ENCODE results near the gene SLC44A5.

Gene SLC44A5

DNA sequence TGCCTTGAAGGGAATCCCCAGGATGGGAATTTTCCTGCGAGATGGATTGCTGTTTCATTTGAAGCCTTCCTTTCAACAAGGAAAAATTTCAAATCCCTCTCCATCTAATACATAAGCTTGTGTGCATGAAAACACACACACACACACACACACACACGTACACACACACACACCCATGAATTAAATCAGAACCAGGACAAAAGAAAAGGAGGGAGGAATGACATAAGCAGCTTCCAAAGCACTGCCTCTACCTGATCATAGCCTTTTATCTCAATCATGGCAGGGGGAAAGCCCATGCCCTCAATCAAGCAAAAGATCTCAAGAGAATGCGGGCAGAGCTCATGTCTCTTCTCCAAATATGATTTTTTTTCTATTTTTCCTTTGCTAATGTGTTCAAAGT, 139.7 kb downstream of the SLC44A5 start:
- Histone ChIP-seq H3K36me3 (ENCODE audit: insufficient read depth, low read length) (no peaks in the 10 kb centered on the region), H3K9ac (ENCODE audit: low read length) (no peak overlapping the region), H3K9me2 (ENCODE audit: low read depth, low read length) (no peaks in the 10 kb centered on the region), H3K27me3 (ENCODE audit: insufficient read depth, low read length) (no peaks in the 10 kb centered on the region), H3K79me2 (ENCODE audit: insufficient read depth, low read length) (no peaks in the 10 kb centered on the region), H3K4me3 (ENCODE audit: low read depth, low read length, poor library complexity, severe bottlenecking) (no peak overlapping the region), H3K4me2 (ENCODE audit: low read length) (no peak overlapping the region), H3K4me1 (ENCODE audit: insufficient read depth, low read length, severe bottlenecking) (no peaks in the 10 kb centered on the region), H4K20me1 (ENCODE audit: insufficient read depth, low read length) (no peaks in the 10 kb centered on the region), H3K27ac (ENCODE audit: low read depth, low read length, poor library complexity, severe bottlenecking) (no peak overlapping the region), H2AFZ (ENCODE audit: low read length) (no peak overlapping the region), H3K9me3 (ENCODE audit: low read length) (no peaks in the 10 kb centered on the region), H3F3A (ENCODE audit: insufficient read depth, low read length) (no peaks in the 10 kb centered on the region)
- TF ChIP-seq, protein P1, sequence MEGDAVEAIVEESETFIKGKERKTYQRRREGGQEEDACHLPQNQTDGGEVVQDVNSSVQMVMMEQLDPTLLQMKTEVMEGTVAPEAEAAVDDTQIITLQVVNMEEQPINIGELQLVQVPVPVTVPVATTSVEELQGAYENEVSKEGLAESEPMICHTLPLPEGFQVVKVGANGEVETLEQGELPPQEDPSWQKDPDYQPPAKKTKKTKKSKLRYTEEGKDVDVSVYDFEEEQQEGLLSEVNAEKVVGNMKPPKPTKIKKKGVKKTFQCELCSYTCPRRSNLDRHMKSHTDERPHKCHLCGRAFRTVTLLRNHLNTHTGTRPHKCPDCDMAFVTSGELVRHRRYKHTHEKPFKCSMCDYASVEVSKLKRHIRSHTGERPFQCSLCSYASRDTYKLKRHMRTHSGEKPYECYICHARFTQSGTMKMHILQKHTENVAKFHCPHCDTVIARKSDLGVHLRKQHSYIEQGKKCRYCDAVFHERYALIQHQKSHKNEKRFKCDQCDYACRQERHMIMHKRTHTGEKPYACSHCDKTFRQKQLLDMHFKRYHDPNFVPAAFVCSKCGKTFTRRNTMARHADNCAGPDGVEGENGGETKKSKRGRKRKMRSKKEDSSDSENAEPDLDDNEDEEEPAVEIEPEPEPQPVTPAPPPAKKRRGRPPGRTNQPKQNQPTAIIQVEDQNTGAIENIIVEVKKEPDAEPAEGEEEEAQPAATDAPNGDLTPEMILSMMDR (IDR thresholded peaks at IDR 0.05; ENCODE audit: low read length), result no peak
- no peak for TF ChIP-seq EZH2 (IDR thresholded peaks at IDR 0.05; ENCODE audit: borderline replicate concordance, low read length)

DNA sequence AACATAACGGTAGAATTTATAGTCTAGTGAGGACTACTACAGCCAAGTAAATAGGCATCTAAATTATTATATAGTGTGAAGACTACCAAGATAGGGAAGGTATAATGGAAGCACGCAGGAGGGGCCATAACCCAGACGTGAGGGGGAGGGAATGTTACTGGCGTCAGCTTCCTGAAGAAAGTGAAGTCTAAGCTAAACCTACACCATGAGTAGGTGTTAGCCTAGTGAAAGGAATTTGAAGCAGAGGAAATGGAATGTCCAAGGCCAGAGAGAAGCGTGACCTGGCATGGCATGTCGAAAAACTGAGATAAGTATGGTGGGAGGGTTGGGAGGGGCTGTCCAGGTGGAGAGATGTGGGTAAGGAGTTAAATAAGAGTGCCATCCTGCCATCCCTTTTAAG, 140.5 kb downstream of the SLC44A5 start:
- Histone ChIP-seq H4K20me1 (ENCODE audit: insufficient read depth, low read length) (no peaks in the 10 kb centered on the region), H3K4me3 (ENCODE audit: low read depth, low read length, poor library complexity, severe bottlenecking) (no peak overlapping the region), H3K4me1 (ENCODE audit: insufficient read depth, low read length, severe bottlenecking) (no peaks in the 10 kb centered on the region), H3K9me2 (ENCODE audit: low read depth, low read length) (no peaks in the 10 kb centered on the region), H2AFZ (ENCODE audit: low read length) (no peak overlapping the region), H3K9ac (ENCODE audit: low read length) (no peak overlapping the region), H3K27ac (ENCODE audit: low read depth, low read length, poor library complexity, severe bottlenecking) (no peak overlapping the region), H3F3A (ENCODE audit: insufficient read depth, low read length) (no peaks in the 10 kb centered on the region), H3K9me3 (ENCODE audit: low read length) (no peaks in the 10 kb centered on the region), H3K27me3 (ENCODE audit: insufficient read depth, low read length) (no peaks in the 10 kb centered on the region), H3K79me2 (ENCODE audit: insufficient read depth, low read length) (no peaks in the 10 kb centered on the region), H3K36me3 (ENCODE audit: insufficient read depth, low read length) (no peaks in the 10 kb centered on the region), H3K4me2 (ENCODE audit: low read length) (no peak overlapping the region)
- TF ChIP-seq EZH2 (IDR thresholded peaks at IDR 0.05; ENCODE audit: borderline replicate concordance, low read length), result no peak
- TF ChIP-seq, protein P1 (IDR thresholded peaks at IDR 0.05; ENCODE audit: low read length), result no peak

DNA sequence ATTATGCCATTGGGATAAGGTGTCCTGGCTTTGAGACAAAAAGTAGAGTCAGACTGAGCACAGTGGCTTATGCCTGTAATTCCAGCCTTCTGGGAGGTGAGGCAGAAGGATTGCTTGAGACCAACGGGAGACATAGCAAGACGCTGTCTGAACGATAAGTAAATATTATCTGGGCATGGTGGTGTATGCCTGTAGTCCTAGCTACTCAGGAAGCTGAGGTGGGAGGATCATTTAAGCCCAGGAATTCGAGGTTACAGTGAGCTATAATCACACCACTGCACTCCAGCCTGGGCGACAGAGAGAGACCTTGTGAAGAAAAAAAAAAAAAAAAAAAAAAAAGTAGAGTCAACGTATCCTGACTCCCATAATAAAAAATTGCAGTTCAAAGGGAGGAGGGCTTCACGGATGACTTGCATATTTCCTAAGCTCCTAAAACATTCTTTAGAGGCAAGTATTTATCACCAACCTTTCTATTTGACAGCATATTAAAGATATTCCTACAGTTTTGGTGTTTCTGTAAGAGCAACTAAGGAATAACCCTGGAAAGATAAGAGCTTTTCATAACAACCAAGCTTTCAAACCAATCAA, 141.2 kb downstream of the SLC44A5 start:
- H3K79me2 ChIP-seq (ENCODE audit: insufficient read depth, low read length), result no peaks in the 10 kb centered on the region
- no peaks in the 10 kb centered on the region for H3K4me1 ChIP-seq (ENCODE audit: insufficient read depth, low read length, severe bottlenecking)
- no peaks in the 10 kb centered on the region for H3K27me3 ChIP-seq (ENCODE audit: insufficient read depth, low read length)
- no peak overlapping the region for H3K4me3 ChIP-seq (ENCODE audit: low read depth, low read length, poor library complexity, severe bottlenecking)
- H3K9me2 ChIP-seq (ENCODE audit: low read depth, low read length), result no peaks in the 10 kb centered on the region
- H3K4me2 ChIP-seq (ENCODE audit: low read length), result no peak overlapping the region
- TF ChIP-seq, protein P1 (IDR thresholded peaks at IDR 0.05; ENCODE audit: low read length), result no peak
- TF ChIP-seq EZH2 (IDR thresholded peaks at IDR 0.05; ENCODE audit: borderline replicate concordance, low read length), result no peak
- no peak overlapping the region for H3K27ac ChIP-seq (ENCODE audit: low read depth, low read length, poor library complexity, severe bottlenecking)
- no peaks in the 10 kb centered on the region for H3K36me3 ChIP-seq (ENCODE audit: insufficient read depth, low read length)
- no peaks in the 10 kb centered on the region for H4K20me1 ChIP-seq (ENCODE audit: insufficient read depth, low read length)
- H3K9me3 ChIP-seq (ENCODE audit: low read length), result no peaks in the 10 kb centered on the region
- no peak overlapping the region for H2AFZ ChIP-seq (ENCODE audit: low read length)
- no peak overlapping the region for H3K9ac ChIP-seq (ENCODE audit: low read length)
- H3F3A ChIP-seq (ENCODE audit: insufficient read depth, low read length), result no peaks in the 10 kb centered on the region

All from OCI-LY1 (cell line).